HG03097 (cell line): Measurements from ENCODE around the gene SH3GL3.

Experiments
- ATAC-seq: cut with Tn5 transposase; IDR thresholded peaks from one replicate; pipeline ENCODE4 v1.9.1; 2021; ENCODE audit not compliant: unreplicated experiment, low FRiP score

Gene SH3GL3

DNA sequence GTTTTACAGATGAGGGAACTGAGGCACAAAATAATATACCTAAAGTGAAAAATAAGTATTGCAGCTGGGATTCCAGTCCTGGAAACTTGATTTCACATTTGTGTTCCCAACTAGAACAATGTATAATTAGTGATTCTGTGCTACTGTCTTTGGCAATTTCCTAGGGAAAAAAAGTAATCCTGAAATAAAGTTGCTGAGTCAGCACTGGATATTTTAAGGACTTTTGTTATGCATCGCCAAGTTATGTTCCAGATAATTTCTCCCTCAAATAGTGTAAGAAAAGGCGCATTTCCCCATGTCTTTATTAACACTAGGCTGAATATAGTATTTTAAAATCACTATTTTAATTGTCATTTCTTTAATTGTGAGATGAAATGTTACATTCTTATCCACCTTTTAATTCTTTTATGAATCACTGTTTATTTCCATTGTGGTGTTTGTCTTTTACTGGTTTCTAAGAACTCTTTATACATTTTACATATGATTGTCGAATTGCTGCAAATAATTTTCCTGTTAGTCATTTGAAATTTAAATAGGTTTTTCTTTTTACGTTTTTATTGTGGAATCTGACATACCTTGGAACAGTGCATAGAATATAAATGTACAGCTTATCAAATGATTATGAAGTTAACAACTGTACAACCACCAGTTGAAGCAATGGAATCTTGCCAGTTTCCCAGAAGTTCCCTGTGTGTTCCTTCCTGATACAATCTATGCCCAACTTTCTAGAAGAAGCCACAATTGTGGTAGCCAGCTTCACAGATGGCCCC, 56.6 kb downstream of the SH3GL3 start:
- no peak for ATAC-seq

DNA sequence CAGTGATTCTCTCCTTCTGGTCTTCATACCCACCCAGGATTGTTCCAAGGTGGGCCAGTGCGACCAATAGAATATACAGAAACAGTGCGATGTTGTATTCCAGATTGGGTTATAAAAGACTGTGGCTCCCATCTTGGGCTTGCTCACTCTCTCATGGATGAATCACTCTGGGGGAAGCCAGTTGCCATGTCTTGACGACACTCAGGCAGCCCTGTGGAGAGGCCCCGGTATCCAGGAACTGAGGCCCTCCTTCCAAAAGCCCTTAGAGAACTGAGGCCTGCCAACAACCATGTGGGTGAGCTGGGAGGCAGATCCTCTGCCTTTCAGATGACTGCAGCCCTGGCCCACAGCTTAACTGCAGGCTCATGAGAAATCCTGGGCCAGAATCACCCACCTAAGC, 57.2 kb downstream of the SH3GL3 start:
- no peak for ATAC-seq

DNA sequence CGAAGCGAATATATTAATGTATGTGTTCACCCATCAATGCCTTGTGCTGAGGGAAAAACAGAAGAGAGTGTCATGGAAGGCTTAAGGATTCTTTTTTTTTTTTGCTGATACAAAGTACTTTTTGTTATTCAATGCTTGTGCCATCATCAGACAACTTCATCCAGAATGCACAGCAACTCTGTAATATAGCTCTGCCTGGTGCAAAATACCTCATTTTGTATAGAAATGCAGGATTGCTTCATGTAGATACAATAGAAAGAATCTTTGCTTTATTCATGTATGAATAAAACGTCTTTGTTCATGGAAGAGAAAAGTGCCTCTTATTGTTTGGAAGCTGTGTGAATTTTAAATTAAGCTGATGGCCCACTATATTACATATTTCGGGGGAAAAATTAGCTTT, 62.9 kb downstream of the SH3GL3 start:
- ATAC-seq: no peak

DNA sequence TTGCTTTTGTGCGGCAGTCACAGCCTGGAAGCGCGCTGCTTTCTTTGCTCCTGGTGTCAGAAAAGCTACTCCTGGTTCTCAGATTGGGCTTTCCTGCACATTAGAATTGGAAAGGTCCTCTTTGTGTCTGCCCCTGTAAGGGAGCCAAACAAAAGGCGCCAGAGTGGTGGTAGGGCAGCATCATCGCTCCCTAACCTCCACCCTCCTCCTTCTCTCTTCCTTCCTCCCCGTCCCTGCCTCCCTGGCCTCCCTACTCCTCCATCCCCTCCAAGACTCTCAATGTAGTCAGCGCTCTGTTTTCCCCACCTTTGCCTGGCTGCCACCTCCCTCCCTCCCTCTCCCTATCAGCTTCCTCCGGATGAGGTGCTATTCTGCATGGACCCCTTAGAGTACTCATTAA, 65.3 kb downstream of the SH3GL3 start:
- ATAC-seq: no peak

DNA sequence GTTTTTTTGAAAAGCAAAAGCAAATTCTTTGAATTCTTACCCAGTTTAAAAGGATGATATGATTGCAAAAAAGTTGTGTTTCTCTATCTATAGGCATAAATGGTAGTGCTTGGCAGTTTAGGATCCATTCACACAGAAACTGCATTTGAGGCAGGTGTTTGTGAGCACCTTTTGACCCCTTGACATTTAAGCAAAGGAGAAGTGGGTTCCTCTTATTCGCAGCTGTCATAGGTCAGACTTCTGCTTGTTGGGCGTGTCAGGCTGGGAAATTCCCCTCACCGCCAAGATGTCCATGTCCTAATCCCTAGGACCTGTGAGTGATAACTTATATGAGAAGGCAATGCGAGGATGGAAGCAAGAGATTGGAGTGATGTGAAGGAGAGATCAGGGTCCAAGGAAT, 67.4 kb downstream of the SH3GL3 start:
- ATAC-seq: no peak

DNA sequence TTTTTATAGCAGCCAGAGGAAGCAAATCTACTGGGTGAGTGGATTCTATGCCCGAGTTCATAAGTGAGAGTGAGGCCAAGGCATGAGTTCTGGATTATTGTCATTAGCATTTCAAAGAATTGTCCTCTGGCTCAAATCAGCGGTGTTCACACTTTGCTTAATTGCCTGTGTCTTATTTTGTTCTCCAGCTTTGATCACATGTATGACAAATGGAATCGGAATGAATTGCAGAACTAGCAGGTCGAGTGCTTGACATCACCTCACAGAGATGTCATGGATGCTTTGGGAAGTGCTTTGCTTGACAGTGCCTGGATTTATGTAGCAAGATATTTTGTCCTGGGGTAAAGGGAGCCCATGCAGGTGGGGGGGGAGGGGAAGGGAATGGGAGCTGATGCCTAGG, 68.0 kb downstream of the SH3GL3 start:
- ATAC-seq: no peak

DNA sequence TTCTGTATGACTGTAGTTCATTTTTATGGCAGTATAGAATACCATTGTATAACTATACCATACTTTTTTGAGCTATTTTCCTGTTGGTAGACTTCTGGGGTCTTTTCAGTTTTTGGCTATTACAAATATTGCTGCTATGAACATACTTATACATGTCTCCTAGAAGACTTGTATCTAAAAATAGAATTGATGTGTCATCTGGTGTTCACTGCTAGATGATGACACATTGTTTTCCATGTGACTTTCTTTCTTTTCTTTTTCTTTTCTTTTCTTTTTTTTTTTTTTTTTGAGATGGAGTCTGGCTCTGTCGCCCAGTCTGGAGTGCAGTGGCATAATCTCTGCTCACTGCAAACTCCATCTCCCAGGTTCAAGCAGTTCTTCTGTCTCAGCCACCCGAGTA, 69.8 kb downstream of the SH3GL3 start:
- no peak for ATAC-seq

DNA sequence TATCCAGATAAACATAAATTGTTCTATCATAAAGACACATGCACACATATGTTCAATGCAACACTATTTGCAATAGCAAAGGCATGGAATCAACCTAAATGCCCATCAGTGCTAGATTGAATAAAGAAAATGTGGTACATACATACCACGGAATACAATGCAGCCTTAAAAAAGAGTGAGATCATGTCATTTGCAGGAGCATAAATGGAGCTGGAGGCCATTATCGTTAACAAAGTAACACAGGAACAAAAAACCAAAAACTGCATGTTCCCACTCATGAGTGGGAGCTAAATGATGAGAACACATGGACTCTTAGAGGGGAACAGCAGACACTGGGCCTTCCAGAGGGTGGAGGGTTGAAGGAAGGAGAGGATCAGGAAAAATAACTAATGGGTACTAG, 79.2 kb downstream of the SH3GL3 start:
- ATAC-seq: no peak

DNA sequence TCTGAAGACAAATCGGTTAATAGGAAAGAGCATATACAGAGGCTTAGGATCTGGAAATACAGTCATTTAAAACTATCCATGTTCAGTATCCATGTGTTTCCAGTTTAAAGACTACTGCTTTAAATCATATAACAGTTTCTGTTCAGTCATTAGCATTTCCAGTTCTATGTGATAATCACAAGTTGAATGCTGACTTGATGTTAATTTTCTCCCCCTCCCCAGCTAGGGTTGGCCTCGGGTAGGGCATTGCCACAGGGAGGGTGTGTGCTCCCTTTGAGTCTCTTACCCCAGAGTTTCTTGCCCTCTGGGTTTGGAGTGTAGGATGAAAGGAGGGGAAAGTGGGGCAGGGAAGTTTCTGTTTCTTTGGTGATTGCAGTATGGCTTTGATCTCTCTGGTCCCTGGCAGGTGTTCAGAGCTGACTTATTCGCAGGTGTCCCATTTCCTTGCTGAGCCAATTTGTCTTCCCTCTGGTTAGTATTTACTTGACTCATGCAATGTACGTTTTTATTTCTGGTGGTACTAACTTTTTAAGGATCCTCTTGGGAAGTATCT, 86.3 kb downstream of the SH3GL3 start:
- ATAC-seq: no peak

DNA sequence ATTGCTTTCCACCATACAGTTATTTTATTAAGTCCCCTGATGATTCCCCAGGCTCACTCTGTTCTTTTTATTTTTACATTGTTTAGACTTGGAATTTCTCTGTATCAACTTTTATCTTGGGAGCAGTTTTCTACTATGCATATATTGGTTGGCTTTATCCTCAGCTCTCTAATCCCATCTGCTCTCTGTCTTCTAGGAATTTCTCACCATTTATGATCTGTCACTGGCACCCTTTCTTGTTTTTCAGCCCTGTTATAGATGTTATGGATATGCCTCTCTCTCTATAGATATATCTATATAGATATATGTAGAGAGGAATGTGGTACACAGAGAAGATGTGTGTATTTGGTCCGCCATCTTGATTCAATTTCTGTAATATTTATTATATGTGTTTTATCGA, 90.5 kb downstream of the SH3GL3 start:
- no peak for ATAC-seq

DNA sequence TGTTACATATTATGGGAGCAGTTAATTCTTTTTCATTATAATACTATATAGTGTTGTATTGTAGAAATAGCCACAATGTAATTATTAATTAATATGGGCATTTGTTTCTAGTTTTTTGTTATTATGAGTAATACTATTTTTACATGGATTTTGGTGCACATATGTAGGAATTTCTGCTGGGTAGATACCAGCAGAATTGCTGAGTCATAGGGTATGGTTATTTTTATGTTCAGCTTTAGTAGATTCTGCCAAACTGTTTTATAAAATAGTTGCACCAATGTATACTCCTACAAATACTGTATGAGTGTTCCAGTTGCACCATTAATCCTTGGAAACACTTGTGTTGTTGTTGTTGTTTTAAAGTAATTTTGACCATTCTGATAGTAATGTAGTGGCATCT, 91.5 kb downstream of the SH3GL3 start:
- ATAC-seq: no peak

DNA sequence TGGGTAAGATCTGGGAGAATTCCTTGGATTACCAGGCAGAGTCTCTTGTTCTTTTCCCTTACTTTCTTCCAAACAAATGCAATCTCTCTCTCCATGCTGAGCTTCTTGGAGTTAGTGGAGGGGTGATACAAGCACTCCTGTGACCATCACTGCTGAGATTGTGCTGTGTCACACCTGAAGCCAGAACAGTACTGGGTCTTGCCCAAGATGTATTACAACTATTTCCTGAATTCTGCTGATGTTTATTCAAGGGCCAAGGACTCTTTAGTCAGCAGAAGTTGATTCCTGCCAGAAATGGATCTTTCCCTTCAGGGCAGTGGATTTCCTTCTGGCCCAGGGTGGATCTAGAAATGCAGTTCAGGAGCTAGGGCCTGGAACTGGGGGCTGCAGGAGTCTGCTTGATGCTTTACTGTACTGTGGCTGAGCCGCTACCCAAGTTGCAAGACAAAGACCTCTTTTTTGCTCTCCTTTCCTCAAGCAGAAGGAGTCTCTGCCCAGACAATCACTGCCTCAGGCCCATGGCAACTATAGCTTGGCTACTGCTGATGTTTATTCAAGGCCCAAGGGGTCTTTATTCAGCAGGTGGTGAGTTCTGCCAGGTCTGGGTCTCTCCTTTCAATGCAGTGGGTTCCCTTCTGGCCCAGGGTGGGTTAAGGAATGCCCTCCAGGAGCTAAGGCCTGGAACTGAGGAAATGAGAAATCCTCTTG, 98.8 kb downstream of the SH3GL3 start:
- ATAC-seq: no peak

DNA sequence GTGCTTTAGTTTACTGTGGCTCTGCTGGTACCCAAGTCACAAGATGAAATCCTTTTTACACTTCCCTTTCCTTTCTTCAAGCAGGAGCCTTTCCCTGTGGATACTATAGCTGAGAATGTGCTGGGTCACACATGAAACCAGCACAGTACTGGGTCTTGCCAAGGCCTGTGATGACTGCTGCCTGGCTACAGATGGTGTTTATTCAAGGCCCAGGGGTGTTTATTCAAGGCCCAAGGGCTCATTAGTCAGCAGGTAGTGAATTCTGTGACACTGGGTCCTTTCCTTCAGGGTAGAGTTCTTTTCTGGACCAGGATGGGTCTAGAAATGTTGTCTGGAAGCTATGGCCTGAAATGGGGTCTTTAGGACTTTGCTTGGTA, 99.4 kb downstream of the SH3GL3 start:
- no peak for ATAC-seq

DNA sequence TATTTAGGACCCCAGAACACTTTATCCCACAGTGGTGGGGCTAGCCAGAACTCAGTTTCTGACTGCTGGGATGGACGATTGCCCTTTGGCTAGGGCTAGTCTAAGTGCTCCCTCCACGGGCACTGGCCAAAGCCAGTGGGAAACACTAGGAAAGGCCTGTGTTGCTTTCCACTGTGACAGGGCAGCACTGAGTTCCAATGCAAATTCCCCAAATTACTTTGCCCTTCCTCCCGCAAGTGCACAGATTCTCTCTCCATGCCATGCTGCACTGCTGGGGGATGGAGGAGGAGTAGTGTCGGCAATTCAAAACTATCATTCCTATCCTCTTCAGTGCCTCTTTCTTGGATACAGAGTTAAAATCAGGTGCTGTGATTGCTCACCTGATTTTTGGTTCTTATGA, 100.0 kb downstream of the SH3GL3 start:
- ATAC-seq: no peak

DNA sequence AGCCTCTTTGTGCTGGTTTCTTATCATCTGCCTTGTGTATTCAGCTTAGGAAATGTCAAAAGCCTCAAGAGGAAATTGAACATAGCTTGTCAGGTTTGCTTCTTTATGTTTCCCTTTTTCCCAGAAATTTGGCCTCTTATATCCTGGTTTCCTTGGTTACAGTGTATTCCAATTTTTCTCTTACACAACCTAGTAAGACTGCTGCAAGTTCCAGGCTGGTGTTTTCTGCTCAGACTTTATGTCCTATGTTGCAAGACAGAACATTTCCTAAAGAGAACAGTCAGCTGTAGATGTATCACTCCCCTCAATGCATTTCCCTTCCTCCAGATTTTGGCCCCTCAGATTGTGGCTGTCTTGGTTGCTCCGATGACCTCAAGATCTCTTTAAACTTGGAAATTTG, 102.5 kb downstream of the SH3GL3 start:
- no peak for ATAC-seq

DNA sequence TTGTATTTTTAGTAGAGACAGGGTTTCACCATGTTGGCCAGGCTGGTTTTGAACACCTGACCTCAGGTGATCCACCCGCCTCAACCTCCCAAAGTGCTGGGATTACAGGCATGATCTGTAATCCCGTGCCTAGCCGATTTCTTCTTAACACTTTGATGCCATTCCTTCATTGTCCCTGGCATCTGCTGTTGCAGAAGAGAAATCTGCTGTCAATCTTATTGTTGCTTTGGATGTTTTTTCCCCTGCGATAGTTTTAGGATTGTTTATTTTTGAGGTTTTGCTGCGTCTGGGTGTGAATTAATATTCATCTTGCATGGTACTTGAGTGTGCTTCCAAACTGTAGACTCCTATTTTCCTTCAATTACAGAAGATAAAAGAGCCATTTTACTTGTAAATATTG, 107.4 kb downstream of the SH3GL3 start:
- ATAC-seq: no peak

DNA sequence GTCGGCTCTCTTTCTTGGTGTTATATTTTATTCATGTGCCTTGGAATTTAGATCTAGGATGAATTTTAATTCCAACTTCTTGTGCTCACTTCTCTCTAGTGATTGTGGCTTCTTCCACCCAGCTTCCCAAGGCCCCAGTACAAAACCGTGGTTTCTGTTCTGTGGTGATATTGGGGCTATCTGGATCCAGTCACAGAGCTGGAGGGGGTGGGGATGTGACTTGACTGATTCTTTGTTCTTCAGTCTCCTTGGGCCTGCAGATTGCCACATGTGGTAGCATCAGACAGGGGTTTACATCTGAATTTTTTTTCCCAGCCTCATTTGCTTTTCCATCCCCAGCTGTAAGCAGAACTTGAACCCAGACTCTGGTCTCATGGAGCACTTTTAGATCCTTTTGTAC, 108.2 kb downstream of the SH3GL3 start:
- ATAC-seq: no peak

DNA sequence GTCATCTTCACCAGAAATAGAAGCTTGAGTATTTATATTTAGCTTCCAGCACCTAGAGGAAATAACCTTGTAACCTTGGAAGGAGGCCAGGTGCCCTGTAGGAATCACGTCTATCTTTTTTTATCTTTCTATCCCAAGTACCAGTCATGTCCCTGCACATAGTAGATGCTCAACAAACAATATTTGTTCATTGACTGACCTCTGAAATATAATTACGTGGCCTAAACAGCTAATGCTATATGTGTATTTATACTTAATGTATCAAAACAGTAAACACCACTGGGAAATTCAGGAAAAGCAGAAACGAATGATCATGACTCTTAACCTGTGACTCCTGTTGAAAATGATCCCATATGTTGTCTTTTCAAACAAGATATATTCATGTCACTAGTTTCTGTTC, 108.9 kb downstream of the SH3GL3 start:
- ATAC-seq: no peak

DNA sequence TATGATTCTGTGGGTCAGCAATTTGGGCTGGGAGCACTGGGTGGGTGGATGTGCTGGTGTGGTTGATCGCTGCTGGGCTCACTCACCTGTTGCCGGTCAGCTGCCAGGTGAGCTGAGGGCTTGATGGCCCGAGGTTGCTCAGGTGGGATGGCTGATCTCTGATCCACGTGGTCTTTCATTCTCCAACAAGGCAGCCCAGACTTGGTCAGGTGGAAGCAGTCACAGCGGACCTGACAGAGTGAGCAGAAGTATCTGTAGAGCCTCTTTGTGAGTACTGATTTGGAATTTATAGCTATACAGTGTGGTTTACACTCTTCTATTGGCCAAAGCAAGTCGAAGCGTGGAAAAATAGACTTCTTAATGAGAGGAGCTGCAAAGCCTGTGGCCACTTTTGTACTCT, 109.6 kb downstream of the SH3GL3 start:
- ATAC-seq: no peak

DNA sequence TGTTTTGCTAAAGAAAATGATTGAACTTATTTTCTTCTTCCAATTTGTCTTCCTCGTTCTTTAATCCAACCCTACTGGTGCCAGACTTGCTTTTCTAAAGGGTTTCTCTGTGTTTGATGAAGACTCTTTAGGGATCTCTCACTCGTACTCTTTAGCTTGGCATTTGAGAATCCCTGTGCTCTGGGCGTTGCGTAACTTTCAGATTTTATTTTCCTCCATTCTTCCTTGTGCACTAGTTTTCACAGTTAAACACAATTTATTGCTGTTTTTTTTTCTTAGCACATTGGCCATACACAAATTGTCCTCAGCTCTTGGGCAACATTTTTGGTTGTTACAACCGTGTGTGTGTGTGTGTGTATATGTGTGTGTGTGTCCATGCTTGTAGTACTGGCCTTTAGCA, 111.0 kb downstream of the SH3GL3 start:
- ATAC-seq: no peak

DNA sequence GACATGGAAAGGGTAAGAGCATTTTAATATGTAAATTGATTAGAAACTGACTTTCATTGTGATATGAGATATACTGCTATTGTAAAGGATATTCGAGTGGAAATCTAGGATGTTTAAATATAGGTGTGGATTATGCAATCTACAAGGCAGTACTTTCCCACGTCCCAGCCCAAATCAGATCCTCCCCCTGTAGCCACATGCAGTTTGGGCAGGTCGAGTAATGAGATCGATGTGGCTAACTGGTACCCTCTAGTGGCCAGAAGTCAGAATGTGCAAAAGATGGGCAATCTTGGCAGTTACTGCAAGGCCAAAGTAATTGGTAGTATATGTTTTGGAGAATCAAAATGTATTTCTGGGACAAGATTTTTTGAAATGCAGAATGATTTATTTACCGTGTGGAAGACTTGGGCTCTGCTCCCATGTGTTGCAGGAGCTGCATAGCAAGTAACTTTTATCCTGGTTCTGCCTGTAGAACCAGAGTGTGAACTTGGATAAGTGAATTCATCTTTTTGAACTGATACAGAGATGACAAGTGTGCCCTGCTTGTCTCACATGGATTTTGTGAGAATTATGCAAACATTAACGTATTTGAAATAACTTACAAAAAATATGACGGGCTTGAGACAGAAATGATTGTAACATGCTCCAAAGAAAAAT, 112.3 kb downstream of the SH3GL3 start:
- peak; percentile 67 for ATAC-seq

DNA sequence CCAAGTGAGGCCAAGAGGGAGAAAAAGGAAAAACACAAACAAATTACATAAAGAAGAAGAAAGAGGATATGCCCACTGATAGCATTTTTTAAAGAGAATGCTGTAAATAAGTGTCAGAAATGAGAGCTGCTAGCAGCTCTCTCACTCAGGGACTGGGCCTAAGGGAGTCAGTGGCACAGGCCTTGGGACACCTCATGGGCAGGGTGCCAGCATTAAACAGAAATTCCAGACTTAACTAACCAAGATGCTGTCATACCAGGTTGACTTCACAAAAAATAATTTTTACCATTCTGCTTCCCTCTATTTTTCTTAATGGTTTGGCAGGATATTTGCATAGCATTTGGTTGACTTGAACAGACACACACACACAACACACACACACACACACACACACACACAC, 114.5 kb downstream of the SH3GL3 start:
- ATAC-seq: no peak
